Stimulated activated CD4-positive, alpha-beta T cell treated with anti-CD3 and anti-CD28 coated beads, Interleukin-1b, Interleukin-23, amount 100 ng/mL, for 4 hours (primary cell): ENCODE results near the gene IL17A.

Experiments
- DNase-seq, 2 donors: peaks; one replicate each; pipeline ENCODE4 v3.0.0-alpha.2; 2020; ENCODE audit warnings: low read depth in 2 of 2

The IL17A gene

DNA sequence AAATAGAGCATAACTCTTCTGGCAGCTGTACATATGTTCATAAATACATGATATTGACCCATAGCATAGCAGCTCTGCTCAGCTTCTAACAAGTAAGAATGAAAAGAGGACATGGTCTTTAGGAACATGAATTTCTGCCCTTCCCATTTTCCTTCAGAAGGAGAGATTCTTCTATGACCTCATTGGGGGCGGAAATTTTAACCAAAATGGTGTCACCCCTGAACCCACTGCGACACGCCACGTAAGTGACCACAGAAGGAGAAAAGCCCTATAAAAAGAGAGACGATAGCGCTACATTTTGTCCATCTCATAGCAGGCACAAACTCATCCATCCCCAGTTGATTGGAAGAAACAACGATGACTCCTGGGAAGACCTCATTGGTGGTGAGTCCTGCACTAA is at the start of gene IL17A:
TSS of gene IL17A (plus strand) at position 301 of the 400 bp plus-strand sequence. CDS start at position 358, 57 bp downstream.
- DNase-seq, result no peak

DNA sequence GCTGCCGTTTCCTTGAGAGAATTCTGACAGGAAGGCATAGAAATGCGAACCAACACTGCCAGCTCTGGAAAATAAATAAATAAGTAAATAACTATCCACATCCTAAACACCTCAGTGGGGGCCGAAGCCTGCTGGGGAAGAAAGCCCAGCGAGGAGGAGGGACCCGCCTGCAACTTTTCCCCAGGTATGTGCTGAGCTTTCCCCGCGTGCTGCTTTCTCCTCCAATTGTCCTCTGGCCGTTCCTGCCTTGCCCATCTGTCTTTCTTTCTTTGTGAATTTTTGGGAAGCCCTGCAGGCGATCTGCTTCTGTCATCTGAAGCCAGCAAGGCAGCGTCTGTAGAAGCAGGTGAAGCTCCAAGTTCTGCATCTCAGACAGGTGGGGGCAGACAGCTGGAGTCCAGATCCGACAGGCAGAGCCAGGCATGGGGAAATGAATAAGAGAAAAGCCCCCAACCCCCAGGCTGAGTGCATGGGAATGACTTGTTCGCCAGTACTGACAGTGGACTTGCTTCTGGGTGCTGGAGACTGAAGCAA is 49.2 kb upstream of the IL17A start:
- DNase-seq, result no peak

DNA sequence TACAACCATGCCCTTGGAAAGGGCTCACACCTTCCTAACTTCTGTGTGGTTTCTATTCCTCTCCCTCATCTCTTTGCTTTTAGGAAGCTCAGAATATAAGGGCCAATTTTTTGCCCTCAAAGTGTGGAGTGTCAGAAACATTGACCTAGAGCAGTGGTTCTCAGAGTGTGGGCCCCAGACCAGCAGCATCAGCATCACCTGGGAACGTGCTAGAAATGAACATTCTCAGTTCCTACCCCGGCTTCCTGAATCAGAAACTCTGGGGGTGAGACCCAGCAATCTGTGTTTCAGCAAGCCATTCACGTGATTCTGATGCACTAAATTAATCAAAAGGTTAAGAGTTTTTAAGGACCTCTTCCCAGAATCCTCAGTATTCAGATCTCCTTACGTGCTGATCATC is 47.9 kb upstream of the IL17A start:
- DNase-seq, result no peak

DNA sequence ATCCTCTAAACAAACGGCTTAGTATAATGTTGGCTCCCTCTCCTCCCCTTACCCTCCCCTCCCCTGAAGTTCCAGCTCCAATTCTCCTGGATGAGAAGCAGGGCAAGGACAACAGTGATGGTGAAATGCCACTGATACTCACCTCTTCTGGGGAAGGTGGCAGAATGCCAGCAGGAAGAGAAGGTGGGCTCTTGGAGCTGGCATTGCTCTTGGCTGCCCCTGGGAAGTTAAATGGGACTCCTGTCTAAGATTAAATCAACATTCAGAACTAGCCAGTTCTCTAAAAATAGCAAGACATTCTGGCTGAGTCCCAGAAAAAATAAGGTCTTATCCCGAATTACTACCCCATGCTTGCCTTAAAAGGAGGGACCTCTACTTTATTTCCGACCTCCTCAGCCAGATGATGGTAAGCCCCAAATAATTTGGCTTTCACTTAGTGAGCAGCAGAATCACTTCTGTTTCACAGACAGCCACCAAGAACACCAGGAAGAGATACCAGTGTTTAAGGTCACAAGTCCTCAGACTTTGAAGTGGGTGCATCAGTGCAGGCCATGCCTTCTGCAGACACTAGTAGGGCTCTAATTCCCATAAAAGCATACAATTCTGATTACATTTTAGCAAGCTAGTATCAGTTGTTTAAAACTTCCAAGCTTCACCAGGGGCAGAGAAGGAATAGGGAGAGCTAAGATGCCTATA is 46.0 kb upstream of the IL17A start:
- no peak for DNase-seq

DNA sequence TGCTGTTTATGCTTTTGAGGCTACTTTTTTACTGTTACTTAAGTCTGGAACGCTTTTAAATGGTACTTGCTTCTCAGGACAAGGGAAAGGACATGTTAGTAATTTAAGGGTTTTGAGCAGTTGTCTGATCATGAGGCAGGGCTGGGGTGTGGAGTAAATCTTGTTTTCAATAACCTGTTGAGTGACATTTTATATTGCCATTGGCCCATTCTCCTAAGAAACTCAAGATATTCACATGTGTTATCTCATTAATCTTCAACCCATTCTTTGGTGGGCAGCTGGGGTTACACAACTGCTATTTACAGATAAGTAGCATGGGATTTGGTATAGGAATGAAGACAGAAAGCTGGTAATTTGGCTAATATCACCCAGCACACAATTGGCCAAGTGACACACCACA is 44.6 kb upstream of the IL17A start:
- no peak for DNase-seq

DNA sequence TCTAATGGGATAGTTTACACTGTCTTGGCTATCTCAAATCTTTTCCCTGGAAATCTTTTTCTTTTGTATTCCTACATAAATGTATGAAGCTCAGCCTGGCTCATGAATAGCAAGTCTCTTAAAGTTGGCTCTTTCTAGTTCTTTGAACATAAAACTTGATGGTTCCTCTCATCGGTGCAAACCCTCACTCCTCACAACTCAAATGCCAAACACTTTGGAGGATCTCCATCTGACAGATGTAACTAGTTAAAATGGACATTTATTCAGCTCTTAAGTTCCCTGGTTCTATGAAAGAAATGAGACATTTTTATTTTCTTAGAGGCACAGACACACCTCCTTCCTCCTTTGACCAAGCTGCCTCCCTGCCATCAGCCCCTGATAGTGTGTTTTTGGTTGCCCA is 43.6 kb upstream of the IL17A start:
- DNase-seq, result no peak

DNA sequence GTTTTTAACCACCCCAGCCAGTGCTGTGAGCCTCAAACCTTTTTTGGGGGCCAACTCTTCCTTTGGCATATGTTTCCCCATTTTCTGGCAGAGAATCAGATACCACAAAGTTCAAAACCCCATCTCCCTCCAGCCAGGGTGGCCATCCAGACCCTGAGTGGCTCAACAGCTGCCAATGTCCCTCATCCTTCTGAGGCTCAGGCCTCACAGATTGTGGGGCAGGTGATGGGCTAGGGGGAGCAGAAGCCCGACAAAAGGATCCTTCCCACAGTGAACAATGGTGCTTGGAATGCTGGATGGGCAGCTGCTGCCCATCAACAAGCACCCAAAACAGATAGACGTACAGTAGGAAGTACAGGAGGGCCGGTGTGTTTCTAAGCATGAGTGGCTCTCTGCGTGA is 42.6 kb upstream of the IL17A start:
- DNase-seq, result no peak

DNA sequence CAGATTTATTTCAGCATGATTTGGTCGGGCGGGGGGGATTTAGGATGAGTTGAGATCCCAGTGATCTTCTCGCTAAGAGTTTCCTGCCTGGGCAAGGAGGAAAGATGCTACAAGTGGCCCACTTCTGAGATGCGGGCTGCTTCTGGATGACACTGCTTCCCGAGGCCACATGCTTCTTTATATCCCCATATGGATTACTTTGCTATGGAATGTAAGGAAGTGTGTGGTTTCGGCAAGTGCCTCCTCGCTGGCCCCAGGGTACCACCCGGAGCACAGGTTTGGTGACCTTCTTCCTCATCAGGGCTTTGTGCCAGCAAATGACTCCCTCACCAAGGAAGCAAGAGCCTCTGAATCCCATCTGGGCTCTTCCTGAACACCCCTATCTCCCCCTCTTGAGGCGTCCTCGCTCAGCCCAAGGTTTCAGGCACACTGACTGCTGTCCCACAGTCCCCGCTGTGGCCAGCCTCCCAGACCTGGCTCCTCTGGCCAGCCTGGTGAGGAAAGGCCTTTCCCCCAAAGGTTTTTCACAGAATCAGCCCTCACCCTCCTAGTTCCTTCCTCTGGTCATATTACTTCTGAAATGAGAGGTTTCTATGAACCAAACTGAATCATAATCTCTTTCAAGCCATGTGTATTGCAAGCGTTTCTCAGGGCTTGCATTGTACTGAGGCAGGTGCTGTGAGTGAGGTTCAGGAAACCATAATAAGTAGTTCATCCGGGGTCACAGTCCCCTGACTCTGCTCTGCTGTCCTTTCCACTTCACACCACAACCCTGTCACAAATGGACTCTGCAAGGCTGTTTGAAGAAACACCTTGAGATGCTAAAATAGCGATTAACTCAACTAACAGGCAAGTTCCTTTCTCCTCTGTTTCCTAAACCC is 41.7 kb upstream of the IL17A start:
- DNase-seq, result no peak

DNA sequence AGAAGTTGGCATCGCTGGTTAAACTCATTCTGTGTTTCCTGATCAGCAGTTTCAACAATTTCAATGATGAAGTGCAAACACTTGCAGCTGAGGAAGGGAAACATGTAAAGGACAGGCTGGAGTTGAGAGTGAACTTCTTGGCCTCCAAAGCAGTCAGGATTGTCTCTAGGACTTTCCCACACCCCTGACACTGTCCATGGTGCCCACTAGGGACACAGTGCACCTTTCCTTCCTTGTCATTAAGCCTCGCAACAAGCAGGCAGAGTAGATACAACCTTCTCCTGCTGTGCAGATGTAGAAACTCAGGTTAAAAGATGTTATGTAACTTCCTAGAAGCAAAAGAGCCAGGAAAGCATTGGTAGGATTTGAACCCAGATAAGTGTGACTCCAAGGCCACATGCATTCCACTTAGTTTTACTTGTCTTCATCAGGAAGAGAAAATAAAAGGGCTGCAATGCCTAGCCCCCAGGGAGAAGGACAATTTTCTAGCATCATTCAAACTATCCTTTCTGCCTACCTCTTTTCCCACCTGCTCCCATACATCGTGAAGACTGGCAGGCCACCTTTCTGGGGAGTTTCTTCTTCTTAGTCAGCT is 39.2 kb upstream of the IL17A start:
- DNase-seq, result no peak

DNA sequence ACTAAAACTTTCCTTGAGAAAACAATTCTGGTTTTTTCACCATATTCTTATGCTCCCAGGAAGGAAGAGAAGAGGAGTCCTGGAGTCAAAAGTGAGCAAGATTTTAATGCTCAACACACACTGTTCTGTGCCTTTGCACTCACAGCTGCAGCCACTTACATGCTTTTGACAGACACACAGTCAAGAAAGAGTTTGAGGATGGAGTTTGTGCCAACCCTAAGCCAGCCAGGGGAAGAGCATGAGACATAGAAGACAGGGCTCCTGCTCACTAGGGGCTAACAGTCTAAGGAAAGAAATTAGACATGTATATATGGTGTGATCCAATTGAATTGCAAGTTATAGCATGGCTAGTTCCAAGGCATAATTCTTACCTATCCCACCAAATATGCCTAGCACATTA is 37.1 kb upstream of the IL17A start:
- no peak for DNase-seq

DNA sequence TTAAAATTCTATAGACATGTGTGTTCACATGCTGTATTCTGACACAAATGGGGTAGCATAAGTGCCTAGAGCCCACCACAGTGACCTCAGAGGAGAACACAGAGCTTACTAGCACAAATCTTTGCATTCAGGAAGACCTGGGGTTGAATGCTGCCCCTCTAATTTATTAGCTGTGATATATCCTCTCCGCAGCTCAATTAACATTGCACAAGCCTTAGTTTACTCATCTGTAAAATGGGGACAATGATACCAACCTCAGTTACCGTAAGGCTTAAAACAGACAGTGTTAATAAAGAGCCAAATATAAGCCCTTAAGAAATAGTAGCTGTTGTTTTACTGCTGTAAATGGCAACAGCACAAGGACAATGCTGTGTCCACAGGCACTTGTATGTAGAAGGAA is 36.2 kb upstream of the IL17A start:
- DNase-seq, result no peak

DNA sequence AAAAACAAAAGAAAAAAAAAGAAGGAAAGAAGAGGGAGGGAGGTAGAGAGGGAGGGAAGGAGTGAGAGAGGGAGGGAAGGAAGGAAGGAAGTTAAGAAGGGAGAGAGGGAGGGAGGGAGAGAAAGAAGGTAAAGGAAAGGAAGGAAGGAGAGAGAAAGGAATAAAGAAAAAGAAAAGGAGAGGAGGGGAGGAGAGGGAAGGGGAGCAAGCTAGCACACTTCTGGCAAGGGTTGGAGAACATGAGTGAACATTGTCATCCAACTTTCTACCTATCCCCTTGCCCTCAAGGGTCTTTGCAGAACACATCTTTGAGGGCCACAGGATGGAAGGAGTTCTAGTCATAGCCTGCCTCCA is 34.1 kb upstream of the IL17A start:
- DNase-seq, result no peak

DNA sequence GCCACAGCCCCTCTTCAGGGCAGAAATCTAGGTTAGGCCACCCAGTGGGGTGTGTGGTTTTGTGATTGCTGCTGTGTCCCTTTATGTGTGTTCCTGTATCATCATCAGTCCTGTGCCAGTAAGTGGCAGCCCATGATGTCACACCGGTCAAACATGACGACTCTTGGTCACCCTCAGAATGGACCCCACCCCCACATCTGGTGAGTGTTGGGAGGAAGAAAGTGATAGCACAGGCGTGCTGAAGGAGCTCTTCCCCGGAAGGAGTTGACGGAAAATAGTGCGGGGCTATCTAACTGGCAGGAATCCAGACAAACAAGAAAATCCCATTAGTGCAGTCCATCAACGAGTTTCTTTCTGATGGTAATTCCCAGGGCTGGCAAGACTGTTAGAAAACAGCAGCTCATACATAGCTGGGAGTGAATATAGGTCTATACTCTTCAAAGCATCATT is 33.4 kb upstream of the IL17A start:
- DNase-seq, result no peak

DNA sequence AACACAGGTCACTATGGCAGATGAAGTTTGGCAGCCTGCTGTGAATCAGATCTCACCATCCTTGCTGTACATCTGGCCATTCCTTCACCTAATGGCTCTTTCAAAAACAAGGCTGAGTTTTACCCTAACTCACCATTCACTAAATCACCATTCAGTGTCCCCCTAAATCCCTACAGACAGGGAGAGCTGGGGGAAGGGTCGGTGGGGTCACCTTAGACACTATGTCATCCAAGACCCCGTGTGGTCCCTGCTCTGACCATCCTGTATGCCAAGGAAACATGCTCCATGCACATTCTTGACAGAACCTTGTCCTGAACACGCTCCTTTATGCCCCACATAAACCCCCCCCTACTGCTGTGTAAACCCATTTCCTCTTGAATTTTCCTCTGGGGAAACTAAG is 31.8 kb upstream of the IL17A start:
- DNase-seq, result no peak

DNA sequence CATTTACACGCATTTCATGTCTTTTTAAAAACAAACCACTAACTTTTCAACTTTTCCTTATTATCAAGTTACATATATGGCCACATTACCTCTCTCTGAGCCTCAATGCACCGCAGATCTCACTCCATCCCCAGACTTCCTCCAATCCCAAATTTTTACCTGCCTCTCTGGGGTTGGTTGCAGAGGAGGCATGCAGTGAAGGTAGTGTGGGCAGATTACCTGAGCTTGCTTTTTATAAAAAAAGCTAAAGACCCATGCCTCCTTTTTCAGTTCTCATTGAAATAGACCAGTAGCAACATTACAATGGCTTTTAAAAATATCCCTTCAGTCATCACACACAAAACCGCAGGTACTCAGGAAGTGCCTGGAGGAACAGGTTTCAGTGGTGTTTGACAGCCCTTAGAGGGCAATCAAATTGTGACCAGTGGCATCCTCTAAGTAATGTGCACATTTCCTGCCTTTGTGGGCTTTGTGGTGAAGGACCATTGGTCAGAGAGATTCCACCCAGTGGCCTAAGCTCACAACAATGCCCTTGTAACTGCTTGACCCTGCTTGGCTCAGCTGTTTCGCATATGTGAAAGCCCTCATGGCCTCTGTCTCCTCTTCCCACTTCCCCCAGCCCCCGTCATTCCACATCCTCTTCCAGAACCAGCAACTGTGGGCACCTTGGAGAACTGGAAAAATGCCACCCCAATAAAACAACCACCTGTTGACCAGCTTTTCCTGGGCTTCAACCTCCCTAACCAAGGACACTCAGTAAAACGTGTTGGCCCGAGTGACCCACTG is 30.2 kb upstream of the IL17A start:
- no peak for DNase-seq

DNA sequence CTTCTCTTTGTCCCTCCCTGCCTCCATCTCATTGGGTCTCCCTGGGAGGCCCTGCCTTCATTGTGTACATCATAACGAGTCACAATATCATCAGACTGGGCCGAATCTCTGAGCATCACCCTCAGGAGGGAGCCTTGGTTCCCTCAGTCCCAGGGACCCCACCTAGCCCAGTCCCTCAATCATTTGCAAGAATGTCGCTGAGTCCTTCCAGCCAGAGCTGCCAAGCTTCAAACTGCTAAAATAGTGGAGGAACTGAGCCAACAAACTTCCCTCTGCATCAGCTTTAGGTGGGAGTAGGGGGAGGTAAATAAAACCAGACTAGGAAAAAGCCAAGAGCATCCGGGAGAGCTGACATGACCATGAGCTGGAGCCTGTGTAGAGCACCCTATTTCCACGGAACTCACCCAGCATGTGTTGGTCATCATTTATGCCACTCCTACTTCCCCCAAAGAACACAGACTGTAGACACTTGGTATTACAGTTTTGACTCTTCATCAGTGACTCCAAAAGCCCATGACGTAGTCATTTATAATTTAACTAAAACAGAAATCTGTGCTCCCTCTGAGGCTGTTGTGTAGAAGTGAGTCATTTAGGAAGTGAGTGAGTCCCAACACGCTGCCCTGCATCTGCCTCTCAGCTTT is 28.8 kb upstream of the IL17A start:
- no peak for DNase-seq

DNA sequence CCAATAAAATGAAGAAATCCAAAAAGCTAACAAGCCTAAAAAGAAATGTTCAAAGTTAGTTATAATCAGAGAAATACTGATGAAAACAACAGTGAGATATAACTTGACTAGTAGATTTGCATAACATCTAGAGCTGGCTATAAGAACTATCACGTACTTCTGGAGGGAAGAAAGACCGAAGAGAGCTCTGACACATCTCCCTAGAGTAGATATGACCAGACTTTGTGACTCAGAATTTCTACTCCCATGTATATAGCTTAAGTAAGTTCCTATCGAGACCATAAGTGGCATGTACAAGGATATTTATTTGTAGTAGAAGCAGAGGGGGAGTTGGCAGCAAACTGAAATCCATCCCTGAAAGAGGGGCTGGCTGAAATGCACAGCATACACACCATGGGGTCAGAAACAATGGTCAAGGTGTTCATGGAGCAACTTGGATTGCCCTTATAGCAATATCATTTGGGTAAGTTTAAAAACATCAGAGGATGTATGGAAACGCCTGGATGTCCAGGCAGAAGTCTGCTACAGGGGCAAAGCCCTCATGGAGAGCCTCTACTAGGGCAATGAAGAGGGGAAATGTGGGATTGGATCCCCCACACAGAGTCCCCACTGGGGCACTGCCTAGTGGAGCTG is 25.6 kb upstream of the IL17A start:
- DNase-seq, result no peak

DNA sequence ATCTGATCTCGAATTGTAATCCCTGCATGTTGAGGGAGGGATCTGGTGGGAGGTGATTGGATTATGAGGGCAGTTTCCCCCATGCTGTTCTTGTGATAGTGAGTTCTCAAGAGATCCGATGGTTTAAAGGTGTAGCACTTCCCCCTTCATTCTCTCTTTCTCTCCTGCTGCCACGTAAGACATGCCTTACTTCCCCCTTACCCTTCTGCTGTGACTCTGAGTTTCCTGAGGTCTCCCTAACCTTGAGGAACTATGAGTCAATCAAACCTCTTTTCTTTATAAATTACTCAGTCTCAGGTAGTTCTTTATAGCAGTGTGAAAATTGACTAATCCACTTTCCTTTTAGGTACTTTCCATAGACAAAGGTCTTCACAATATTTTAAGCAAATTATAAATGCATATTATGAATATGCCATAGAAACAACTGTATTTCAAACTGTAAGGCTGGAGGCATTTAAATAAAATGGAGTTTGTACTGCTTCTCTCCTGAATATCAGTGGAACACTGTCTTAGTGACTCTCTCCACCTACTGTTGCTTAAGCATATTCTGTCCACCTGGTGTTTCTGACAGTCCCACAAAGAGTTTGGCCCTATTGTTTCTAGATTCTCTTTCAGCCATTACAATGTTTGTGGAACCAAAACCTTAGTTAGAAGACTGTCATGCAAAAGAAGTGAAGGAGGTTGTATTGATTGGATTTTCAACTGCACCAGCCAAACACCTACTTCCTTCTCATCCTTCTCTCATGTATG is 24.3 kb upstream of the IL17A start:
- DNase-seq, result no peak

DNA sequence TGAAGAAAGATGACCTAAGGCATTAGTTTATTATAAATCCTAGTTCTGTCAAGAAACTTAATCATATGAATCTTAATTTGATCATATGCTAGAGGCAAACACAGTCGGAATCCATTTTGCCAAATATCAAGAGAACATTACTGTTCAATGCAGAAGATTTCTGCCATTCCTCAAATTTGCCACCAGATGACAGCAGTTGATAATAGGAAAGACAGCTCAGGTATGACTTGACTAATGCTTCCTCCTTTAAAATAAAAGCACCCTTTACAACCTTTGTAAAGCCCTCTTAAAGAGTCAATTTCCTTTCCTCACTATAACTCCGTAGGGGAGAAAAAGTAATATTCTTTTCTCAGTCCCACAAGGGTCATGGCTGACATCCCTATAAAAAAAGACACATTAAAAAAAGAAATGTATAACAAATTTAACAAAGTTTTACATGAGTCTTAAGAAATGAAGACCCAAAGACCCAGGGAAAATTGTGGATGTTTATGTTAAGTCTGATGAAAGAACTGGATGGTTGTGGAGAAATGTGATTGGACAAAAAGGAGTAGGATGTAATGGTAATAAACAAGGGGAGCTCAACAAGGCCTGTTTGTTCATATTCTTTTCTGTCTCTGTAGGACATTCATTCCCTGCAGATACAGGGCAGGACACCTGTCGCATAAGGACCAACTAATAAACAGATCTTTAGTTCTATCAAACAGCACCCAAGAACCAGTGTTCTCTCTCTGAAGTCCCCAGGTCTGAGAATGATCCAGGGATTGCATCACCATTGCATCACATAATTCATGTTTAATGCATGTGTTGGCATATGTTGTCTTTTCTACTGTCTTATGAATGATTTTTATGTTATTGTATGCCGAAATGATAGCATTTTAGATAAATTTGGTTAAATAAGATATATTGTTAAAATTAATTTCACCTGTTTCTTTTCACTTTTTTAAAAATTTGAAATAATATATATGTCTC is 23.0 kb upstream of the IL17A start:
- no peak for DNase-seq
